ENCODE data around the gene CREBRF. TPM values are rescaled to one million over a fixed set of nuclear protein-coding genes. Genes with fewer than 3 reads are reported as not detected.

CREBRF gene
- total and polyA plus RNA-seq, 4 donors, result 2.0 to 12.0 (median 7.7) TPM

GRCh38 chr5:173155912-173156311, 99.8 kb downstream of the CREBRF start:
- no peaks in the 10 kb centered on the region for H3K27me3 ChIP-seq (ENCODE audit: control insufficient read depth in 4 of 4, insufficient read depth in 4 of 4, low read length in 3 of 4)
- H3K27ac ChIP-seq (ENCODE audit: low read depth in 1 of 2, low read length in 2 of 2), result no peak overlapping the region
- no peak for TF ChIP-seq MAX (IDR thresholded peaks at IDR 0.05)
- no peak for TF ChIP-seq SP1 (IDR thresholded peaks at IDR 0.05)
- TF ChIP-seq NR2F2 (IDR thresholded peaks at IDR 0.05), result no peak
- TF ChIP-seq REST (IDR thresholded peaks at IDR 0.05), result no peak
- TF ChIP-seq HNF4A (conservative IDR thresholded peaks at IDR 0.05), result no peak
- TF ChIP-seq TAF1 (conservative IDR thresholded peaks at IDR 0.05), result no peak
- TF ChIP-seq CTCF (IDR thresholded peaks at IDR 0.05; ENCODE audit: low read depth, low read length, missing input control), result no peak
- no peak for TF ChIP-seq ZBTB33 (IDR thresholded peaks at IDR 0.05)
- no peak for TF ChIP-seq GABPA (IDR thresholded peaks at IDR 0.05 in 1 of 2, conservative IDR thresholded peaks at IDR 0.05 in 1 of 2)
- no peak overlapping the region for H3K9ac ChIP-seq (ENCODE audit: low read depth in 1 of 2, low read length in 2 of 2)
- peaks cover 0 to 5% (median 2%) of the 10 kb centered on the region in 4 donors for H3K4me1 ChIP-seq (ENCODE audit: control insufficient read depth in 4 of 4, insufficient read depth in 4 of 4, low read length in 3 of 4)
- DNase-seq (ENCODE audit: low spot score), result no peak
- H3K4me3 ChIP-seq (ENCODE audit: low read depth in 1 of 3, low read length in 3 of 3), result no peak overlapping the region
- H3K36me3 ChIP-seq (ENCODE audit: control insufficient read depth in 4 of 4, insufficient read depth in 3 of 4, low read depth in 1 of 4, low read length in 3 of 4), result peaks cover 10 to 28% (median 20%) of the 10 kb centered on the region in 4 donors
- H3K9me3 ChIP-seq (ENCODE audit: control insufficient read depth in 4 of 4, low read length in 3 of 4), result no peaks in the 10 kb centered on the region
- WGBS, result 89% methylated on average over 2 of the region's 2 CpGs

GRCh38 chr5:173158366-173158765, 102.2 kb downstream of the CREBRF start:
- Histone ChIP-seq H3K4me1 (ENCODE audit: control insufficient read depth in 4 of 4, insufficient read depth in 4 of 4, low read length in 3 of 4) (no peaks in the 10 kb centered on the region), H3K9ac (ENCODE audit: low read depth in 1 of 2, low read length in 2 of 2) (no peak overlapping the region), H3K9me3 (ENCODE audit: control insufficient read depth in 4 of 4, low read length in 3 of 4) (no peaks in the 10 kb centered on the region), H3K4me3 (ENCODE audit: low read depth in 1 of 3, low read length in 3 of 3) (no peak overlapping the region), H3K36me3 (ENCODE audit: control insufficient read depth in 4 of 4, insufficient read depth in 3 of 4, low read depth in 1 of 4, low read length in 3 of 4) (peaks cover 10 to 44% (median 26%) of the 10 kb centered on the region in 4 donors), H3K27ac (ENCODE audit: low read depth in 1 of 2, low read length in 2 of 2) (no peak overlapping the region), H3K27me3 (ENCODE audit: control insufficient read depth in 4 of 4, insufficient read depth in 4 of 4, low read length in 3 of 4) (no peaks in the 10 kb centered on the region)
- DNase-seq (ENCODE audit: low spot score), result no peak
- WGBS, result 93% methylated on average over 8 of the region's 8 CpGs
- TF ChIP-seq EGR1 (IDR thresholded peaks at IDR 0.05; ENCODE audit: low read depth in 2 of 2) (no peak), RXRA (IDR thresholded peaks at IDR 0.05) (no peak), ZBTB33 (IDR thresholded peaks at IDR 0.05) (no peak), CTCF (IDR thresholded peaks at IDR 0.05; ENCODE audit: low read depth, low read length, missing input control) (no peak), TAF1 (conservative IDR thresholded peaks at IDR 0.05) (no peak), YY1 (IDR thresholded peaks at IDR 0.05) (no peak), REST (IDR thresholded peaks at IDR 0.05) (no peak), HNF4A (conservative IDR thresholded peaks at IDR 0.05) (no peak), RAD21 (IDR thresholded peaks at IDR 0.05) (no peak), SP1 (IDR thresholded peaks at IDR 0.05) (no peak), ATF3 (IDR thresholded peaks at IDR 0.05) (no peak), NR2F2 (IDR thresholded peaks at IDR 0.05) (no peak)
